ENCODE data around the gene TXLNG. TPM values are rescaled to one million over a fixed set of nuclear protein-coding genes. Genes with fewer than 3 reads are reported as not detected.

The TXLNG gene
- total RNA-seq, 1 experiment from 2014 or later = 10.2 TPM

GRCh38 chrX:16882169-16882568 lies 95.9 kb downstream of the TXLNG start:
- POLR2A ChIA-PET = no interaction called here
- Histone ChIP-seq H3K36me3 (ENCODE audit: control insufficient read depth, insufficient read depth, low read length) (no peaks in the 10 kb centered on the region), H3K4me3 (ENCODE audit: low read depth in 2 of 2, low read length in 2 of 2) (peak overlapping the region; percentile 39 to 56), H3K9me3 (ENCODE audit: control insufficient read depth, insufficient read depth, low read depth, low read length) (no peaks in the 10 kb centered on the region), H3K4me1 (ENCODE audit: control insufficient read depth, insufficient read depth, low read length) (no peaks in the 10 kb centered on the region), H3K27ac (ENCODE audit: low read length) (no peak overlapping the region), H3K27me3 (ENCODE audit: control insufficient read depth, insufficient read depth, low read length) (no peaks in the 10 kb centered on the region)
- no peak for TF ChIP-seq POLR2AphosphoS5 (IDR thresholded peaks at IDR 0.05; ENCODE audit: low read depth, low read length)
- no peak for TF ChIP-seq TCF7L2 (IDR thresholded peaks at IDR 0.05; ENCODE audit: low read depth, low read length)
- TF ChIP-seq SIN3A (IDR thresholded peaks at IDR 0.05; ENCODE audit: borderline replicate concordance, insufficient read depth, low read depth, low read length) = no peak
- TF ChIP-seq, protein P1, sequence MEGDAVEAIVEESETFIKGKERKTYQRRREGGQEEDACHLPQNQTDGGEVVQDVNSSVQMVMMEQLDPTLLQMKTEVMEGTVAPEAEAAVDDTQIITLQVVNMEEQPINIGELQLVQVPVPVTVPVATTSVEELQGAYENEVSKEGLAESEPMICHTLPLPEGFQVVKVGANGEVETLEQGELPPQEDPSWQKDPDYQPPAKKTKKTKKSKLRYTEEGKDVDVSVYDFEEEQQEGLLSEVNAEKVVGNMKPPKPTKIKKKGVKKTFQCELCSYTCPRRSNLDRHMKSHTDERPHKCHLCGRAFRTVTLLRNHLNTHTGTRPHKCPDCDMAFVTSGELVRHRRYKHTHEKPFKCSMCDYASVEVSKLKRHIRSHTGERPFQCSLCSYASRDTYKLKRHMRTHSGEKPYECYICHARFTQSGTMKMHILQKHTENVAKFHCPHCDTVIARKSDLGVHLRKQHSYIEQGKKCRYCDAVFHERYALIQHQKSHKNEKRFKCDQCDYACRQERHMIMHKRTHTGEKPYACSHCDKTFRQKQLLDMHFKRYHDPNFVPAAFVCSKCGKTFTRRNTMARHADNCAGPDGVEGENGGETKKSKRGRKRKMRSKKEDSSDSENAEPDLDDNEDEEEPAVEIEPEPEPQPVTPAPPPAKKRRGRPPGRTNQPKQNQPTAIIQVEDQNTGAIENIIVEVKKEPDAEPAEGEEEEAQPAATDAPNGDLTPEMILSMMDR (IDR thresholded peaks at IDR 0.05) = no peak
- no peak for TF ChIP-seq REST (IDR thresholded peaks at IDR 0.05; ENCODE audit: insufficient read depth in 1 of 2, low read depth in 2 of 2, low read length in 1 of 2)
- intact Hi-C loops (cut with micrococcal nuclease; ENCODE audit: unreplicated experiment) (loop anchor here (2.0 kb wide), 1 partner anchor 165 kb away; no protein-coding TSS in a partner anchor), in situ Hi-C loops (cut with HindIII; ENCODE audit: low pct_unique_long_range_greater_than_20kb, low sequenced_read_pairs) (no loop called here)
- peak; percentile 60; the same call in 1 of the 2 replicates for ATAC-seq
- no peak for DNase-seq (ENCODE audit: low read depth, low spot score)
- CTCF ChIA-PET = interaction anchor here (0.6 to 1.9 kb wide), 3 partner anchors 163 to 1484 kb away, joined by 3 to 23 read pairs (median 3); no protein-coding TSS in a partner anchor
- no TSS peak for BruUV-seq (replicated peaks)

GRCh38 chrX:16882702-16883486 lies 96.6 kb downstream of the TXLNG start:
- Histone ChIP-seq H3K36me3 (ENCODE audit: control insufficient read depth, insufficient read depth, low read length) (no peaks in the 10 kb centered on the region), H3K4me1 (ENCODE audit: control insufficient read depth, insufficient read depth, low read length) (no peaks in the 10 kb centered on the region), H3K27me3 (ENCODE audit: control insufficient read depth, insufficient read depth, low read length) (no peaks in the 10 kb centered on the region), H3K27ac (ENCODE audit: low read length) (no peak overlapping the region), H3K4me3 (ENCODE audit: low read depth in 2 of 2, low read length in 2 of 2) (peak overlapping the region; percentile 39 to 56), H3K9me3 (ENCODE audit: control insufficient read depth, insufficient read depth, low read depth, low read length) (no peaks in the 10 kb centered on the region)
- intact Hi-C loops (cut with micrococcal nuclease; ENCODE audit: unreplicated experiment) (loop anchor here (2.0 kb wide), 1 partner anchor 164 kb away; no protein-coding TSS in a partner anchor), in situ Hi-C loops (cut with HindIII; ENCODE audit: low pct_unique_long_range_greater_than_20kb, low sequenced_read_pairs) (no loop called here)
- DNase-seq (ENCODE audit: low read depth, low spot score) (no peak), ATAC-seq (peak; percentile 89)
- BruUV-seq (replicated peaks) = no TSS peak
- POLR2A ChIA-PET = no interaction called here
- no peak for TF ChIP-seq TCF7L2 (IDR thresholded peaks at IDR 0.05; ENCODE audit: low read depth, low read length)
- TF ChIP-seq, protein P1 (IDR thresholded peaks at IDR 0.05) = peak; percentile 80
- CTCF ChIA-PET = interaction anchor here (0.6 to 1.9 kb wide), 4 partner anchors 55 to 1483 kb away, joined by 3 to 23 read pairs (median 4); no protein-coding TSS in a partner anchor

All from Panc1 (cell line).